HG03039 (cell line): ENCODE measurements around the gene F2RL3.

Source experiments
- ATAC-seq: cut with Tn5 transposase; IDR thresholded peaks from one replicate; pipeline ENCODE4 v1.9.1; 2021; ENCODE audit warnings: mild to moderate bottlenecking, moderate library complexity; ENCODE audit not compliant: unreplicated experiment

The F2RL3 gene

GRCh38 chr19:16888629-16889365 is at the start of gene F2RL3:
Gene F2RL3 (plus strand): TSS chr19:16888999. CDS start chr19:16889190, 191 bp downstream.
- ATAC-seq: no peak

- no peak for ATAC-seq
Observed at GRCh38 chr19:16841391-16841926, 47.3 kb upstream of the F2RL3 start.

- no peak for ATAC-seq
Observed at GRCh38 chr19:16846901-16847300, 41.9 kb upstream of the F2RL3 start.

DNA sequence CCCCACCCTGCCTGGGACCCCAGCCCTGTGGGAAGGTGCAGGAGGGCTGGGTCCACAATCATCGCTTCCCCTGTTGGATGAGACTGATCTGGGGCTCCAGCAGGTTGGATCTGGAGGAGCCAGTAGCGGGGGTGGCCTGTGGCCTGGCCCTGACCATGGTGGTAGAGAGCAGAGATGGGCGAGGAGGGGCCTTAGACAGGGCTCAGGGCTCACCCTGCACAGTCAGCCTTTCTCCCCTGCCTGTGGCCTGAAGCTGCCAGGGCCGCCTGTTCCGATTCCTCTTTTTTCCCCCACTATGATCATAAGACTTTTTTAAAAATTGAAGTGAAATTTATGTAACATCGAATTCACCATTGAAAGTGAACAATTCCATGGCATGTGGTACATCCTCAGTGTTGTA is 41.4 kb upstream of the F2RL3 start:
- ATAC-seq: no peak

GRCh38 chr19:16849168-16849567 is 39.6 kb upstream of the F2RL3 start:
- no peak for ATAC-seq

- ATAC-seq: no peak
Observed at GRCh38 chr19:16850133-16850532, 38.7 kb upstream of the F2RL3 start.

- ATAC-seq: no peak
Observed at GRCh38 chr19:16851031-16851712, 37.6 kb upstream of the F2RL3 start.

- no peak for ATAC-seq
Observed at GRCh38 chr19:16853066-16853465, 35.7 kb upstream of the F2RL3 start.

GRCh38 chr19:16856091-16856490 is 32.7 kb upstream of the F2RL3 start:
- ATAC-seq: no peak

DNA sequence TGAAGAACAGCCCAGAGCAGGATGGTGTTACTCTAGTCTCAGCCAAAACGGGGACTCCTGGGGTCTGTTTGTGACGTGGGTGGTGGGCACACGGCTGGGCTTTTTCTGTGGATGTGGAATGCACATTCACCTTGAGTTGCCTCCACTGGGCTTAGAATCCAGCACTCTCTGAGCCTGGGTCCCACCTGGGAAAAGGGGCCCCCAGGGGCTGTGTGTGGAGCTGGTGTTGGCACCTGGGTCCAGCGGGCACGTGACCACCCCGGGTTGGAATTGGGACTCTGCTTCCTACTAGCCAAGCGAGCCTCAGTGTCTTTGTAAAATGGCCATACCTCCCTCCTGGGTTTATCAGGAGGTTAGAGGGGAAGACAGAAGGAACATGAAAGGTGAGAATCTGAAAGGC is 29.2 kb upstream of the F2RL3 start:
- ATAC-seq: no peak

DNA sequence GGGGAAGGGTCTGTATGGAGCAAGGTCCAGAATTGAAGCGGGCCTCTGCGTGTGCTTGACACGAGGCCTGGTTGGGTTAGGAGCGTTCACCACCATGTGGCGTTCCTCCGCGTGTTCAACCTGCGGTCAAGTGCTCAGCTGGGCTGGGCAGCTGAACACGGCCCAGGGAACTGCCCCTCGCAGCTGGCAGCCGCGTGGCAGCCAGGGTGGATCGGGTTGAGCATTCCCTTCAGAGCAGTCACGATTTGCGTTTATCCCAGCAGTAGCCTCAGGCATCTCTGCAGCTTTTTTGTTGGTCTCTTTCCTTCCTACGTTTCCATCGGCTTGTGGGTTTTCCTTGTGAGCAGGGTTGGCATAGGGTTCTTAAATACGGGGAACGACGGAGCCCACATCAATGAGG is 28.7 kb upstream of the F2RL3 start:
- no peak for ATAC-seq

GRCh38 chr19:16861011-16861410 is 27.8 kb upstream of the F2RL3 start:
- ATAC-seq: no peak

- no peak for ATAC-seq
Observed at GRCh38 chr19:16861834-16862233, 27.0 kb upstream of the F2RL3 start.

DNA sequence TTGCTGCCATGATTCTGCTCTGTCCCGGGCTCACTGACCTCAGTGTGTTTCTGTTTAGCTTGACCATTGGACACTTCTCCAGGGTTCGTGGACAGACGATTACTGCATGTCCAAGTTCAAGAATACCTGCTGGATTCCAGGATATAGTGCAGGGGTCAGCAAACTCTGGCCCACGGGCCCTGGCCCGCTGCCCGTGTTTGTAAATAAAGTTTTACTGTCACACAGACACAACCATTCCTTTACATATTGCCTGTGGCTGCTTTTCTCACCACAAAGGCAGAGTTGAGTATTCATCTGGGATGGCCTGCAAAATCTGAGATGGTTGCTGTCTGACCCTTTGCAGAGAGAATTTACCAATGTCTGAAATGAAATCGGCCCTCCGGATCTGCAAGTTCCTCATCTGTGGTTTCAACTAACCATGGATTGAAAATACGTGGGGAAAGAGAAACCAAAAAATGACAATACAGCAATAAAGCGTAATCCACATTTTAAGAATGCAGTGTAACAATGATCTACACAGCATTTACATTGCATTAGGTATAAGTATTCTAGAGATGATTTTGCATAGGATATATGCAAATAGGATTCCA is 25.9 kb upstream of the F2RL3 start:
- ATAC-seq: no peak

- ATAC-seq: no peak
Observed at GRCh38 chr19:16867211-16867610, 21.6 kb upstream of the F2RL3 start.

GRCh38 chr19:16868423-16869130 is 20.2 kb upstream of the F2RL3 start:
- ATAC-seq: no peak

GRCh38 chr19:16869331-16869972 is 19.3 kb upstream of the F2RL3 start:
- no peak for ATAC-seq

DNA sequence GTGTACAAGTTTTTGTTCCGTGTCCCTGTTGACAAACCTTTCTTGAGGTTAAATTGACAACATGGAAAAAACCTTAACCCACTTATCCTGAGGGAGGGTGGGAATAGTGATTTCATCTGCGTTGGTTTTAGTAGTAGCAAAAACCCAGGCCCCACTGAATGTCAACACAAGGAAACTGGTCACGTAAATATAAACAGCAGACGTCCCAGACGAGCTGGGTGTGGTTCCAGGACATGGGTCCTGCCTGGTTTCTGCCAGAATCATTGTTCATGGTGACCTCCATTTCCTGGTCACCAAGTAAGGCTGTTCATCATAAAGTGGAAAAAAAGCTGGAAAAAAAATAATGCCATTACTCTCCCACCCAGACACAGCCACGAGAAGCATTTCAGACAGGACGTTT is 16.9 kb upstream of the F2RL3 start:
- ATAC-seq: no peak

- ATAC-seq: no peak
Observed at GRCh38 chr19:16872728-16873127, 16.1 kb upstream of the F2RL3 start.

DNA sequence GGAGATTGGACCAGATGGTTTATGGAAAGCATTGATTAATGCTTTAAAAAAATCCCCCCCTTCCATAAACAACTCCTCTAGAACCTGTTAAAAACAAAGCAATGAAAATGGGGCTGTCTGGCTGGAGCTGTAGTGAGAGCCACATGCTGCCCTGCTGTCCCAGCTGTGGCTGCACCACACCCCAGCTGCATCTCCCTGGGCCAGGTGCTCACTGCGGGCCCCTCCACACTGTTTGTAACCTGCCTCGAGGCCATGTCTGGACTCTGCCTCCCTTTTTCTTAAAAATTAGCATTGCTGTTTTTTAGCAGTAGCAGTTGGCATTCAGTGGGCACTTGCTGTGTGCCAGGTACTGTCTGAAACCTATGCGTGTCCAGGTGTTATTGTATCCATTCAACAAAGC is 15.2 kb upstream of the F2RL3 start:
- no peak for ATAC-seq
